ENCODE results near the gene TECTA.

Gene TECTA

GRCh38 chr11:121122328-121122727, 21.3 kb downstream of the TECTA start:
- DNase-seq: no peak
- in situ Hi-C loops (cut with MboI; ENCODE audit: low pct_unique_long_range_greater_than_20kb, low sequenced_read_pairs): no loop called here

DNA sequence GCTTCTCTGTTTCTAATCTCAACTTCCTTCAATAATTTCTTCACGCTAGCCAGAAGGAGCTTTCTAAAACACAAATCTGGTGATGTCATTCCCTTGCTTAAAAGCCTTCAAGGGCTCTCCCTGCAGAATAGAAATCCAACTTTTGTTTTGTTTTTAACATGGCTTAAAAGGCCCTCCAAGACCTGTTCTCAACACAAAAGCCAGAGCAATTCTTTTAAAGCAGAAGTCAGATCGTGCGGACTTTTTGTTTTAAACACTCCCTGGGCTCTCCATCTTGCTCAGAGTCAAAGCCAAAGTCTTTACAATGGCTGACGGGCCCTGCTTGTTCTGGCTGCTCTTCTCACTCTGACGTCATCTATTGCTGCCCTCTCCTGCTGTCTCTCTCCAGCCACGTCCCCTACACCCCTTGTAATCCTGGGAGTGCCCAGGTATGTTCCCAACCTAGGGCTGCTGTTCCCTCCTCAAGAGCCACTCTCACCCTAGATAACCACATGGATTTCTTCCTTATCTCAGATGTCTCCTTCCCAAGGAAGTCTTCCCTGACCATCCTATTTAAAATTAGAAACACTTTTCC, 22.5 kb downstream of the TECTA start:
- in situ Hi-C loops (cut with MboI; ENCODE audit: low pct_unique_long_range_greater_than_20kb, low sequenced_read_pairs): no loop called here

DNA sequence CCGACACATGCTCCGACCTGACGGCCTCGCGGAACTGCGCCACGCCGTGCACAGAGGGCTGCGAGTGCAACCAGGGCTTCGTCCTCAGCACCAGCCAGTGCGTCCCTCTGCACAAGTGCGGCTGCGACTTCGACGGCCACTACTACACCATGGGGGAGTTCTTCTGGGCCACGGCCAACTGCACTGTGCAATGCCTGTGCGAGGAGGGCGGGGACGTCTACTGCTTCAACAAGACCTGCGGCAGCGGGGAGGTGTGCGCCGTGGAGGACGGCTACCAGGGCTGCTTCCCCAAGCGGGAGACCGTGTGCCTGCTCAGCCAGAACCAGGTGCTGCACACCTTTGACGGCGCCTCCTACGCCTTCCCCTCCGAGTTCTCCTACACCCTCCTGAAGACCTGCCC, 26.8 kb downstream of the TECTA start:
- DNase-seq: no peak

More for the DNA sequence above, 22.5 kb downstream of the TECTA start:
- no peak for DNase-seq

GRCh38 chr11:121129362-121130340, 28.6 kb downstream of the TECTA start:
- in situ Hi-C loops (cut with MboI; ENCODE audit: low pct_unique_long_range_greater_than_20kb, low sequenced_read_pairs): no loop called here
- no peak for DNase-seq

More for the DNA sequence above, 26.8 kb downstream of the TECTA start:
- in situ Hi-C loops (cut with MboI; ENCODE audit: low pct_unique_long_range_greater_than_20kb, low sequenced_read_pairs): no loop called here

- in situ Hi-C loops (cut with MboI; ENCODE audit: low pct_unique_long_range_greater_than_20kb, low sequenced_read_pairs): no loop called here
- no peak for DNase-seq
Observed at GRCh38 chr11:121131656-121132055, 30.6 kb downstream of the TECTA start.

DNA sequence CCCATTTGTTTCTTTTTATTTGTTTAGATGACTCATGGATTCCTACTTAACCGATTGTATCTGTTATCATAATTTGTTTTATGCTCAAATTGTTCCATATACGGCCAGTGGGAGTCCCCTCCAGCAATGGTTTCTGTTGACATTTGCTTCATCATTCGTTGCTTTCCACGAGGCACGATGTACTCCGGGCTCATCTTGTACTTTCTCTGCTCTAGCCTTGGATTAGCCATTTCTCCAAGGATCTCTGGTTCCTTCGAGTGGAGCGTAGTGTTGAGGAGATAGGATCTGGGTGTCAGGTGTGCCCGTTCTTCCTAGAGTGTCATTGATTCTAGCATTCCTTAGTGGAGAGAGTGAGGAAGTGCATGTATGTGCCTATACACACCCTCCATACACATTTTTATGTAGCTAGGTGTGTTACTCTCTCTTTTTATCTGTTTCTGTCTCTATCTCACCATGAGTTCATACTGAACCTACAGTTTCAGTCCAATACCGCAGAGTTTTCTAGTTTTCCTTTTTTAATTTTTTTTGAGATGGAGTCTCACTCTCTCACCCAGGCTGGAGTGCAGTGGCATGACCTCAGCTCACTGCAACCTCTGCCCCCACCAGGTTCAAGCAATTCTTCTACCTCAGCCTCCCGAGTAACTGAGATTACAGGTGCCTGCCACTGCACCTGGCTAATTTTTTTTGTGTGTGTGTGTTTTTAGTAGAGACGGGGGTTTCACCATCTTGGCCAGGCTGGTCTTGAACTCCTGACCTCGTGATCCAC, 31.4 kb downstream of the TECTA start:
- in situ Hi-C loops (cut with MboI; ENCODE audit: low pct_unique_long_range_greater_than_20kb, low sequenced_read_pairs): no loop called here
- DNase-seq: no peak

- in situ Hi-C loops (cut with MboI; ENCODE audit: low pct_unique_long_range_greater_than_20kb, low sequenced_read_pairs): no loop called here
- DNase-seq: no peak
Observed at GRCh38 chr11:121134741-121135312, 33.8 kb downstream of the TECTA start.

GRCh38 chr11:121137005-121137404, 36.0 kb downstream of the TECTA start:
- in situ Hi-C loops (cut with MboI; ENCODE audit: low pct_unique_long_range_greater_than_20kb, low sequenced_read_pairs): no loop called here
- DNase-seq: no peak

DNA sequence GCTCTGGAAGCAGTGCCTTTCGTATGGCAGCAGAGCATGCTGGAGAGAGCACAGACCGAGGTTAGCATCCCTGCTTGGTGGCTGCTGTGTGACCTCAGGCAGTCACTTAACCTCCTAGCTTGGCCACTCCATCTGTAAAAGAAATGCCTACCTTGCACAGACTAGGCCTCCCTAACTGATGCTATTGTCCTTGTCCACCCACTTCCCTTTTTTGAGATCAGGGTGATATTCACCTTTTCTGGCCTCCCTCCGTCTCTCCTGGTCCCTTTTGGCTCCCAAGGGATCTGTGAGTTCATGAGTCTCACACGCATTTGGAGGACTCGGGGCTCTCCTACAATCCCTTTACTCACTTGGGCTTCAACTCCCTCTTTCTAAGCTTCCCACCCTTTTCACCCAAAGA, 37.2 kb downstream of the TECTA start:
- DNase-seq: no peak

GRCh38 chr11:121140369-121140768, 39.3 kb downstream of the TECTA start:
- DNase-seq: no peak
- in situ Hi-C loops (cut with MboI; ENCODE audit: low pct_unique_long_range_greater_than_20kb, low sequenced_read_pairs): no loop called here

More for the DNA sequence above, 37.2 kb downstream of the TECTA start:
- in situ Hi-C loops (cut with MboI; ENCODE audit: low pct_unique_long_range_greater_than_20kb, low sequenced_read_pairs): no loop called here

GRCh38 chr11:121141066-121141465, 40.0 kb downstream of the TECTA start:
- DNase-seq: no peak
- in situ Hi-C loops (cut with MboI; ENCODE audit: low pct_unique_long_range_greater_than_20kb, low sequenced_read_pairs): no loop called here

DNA sequence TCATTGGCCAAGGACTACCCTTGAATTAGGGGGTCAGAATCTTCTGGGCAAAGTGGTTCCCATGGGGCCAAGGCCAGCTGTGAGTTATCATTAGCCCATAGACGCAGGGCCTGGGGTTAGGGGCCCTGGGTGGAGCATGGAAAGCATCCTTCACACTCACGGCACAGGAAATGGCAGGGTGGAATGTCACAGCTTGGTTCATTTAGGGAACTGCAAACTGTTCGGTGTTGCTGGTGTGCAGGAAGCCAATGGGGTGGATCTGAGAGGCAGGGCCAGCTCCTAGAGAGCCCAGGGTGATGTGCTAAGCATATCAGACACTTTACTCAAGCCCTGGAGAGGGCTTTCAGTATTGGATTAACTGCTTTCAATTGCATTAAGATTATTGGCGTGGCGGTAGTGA, 42.9 kb downstream of the TECTA start:
- DNase-seq: no peak
- in situ Hi-C loops (cut with MboI; ENCODE audit: low pct_unique_long_range_greater_than_20kb, low sequenced_read_pairs): no loop called here

- no peak for DNase-seq
- in situ Hi-C loops (cut with MboI; ENCODE audit: low pct_unique_long_range_greater_than_20kb, low sequenced_read_pairs): no loop called here
Observed at GRCh38 chr11:121144723-121145122, 43.7 kb downstream of the TECTA start.

GRCh38 chr11:121145826-121146225, 44.8 kb downstream of the TECTA start:
- no peak for DNase-seq
- in situ Hi-C loops (cut with MboI; ENCODE audit: low pct_unique_long_range_greater_than_20kb, low sequenced_read_pairs): no loop called here

- in situ Hi-C loops (cut with MboI; ENCODE audit: low pct_unique_long_range_greater_than_20kb, low sequenced_read_pairs): no loop called here
Observed at GRCh38 chr11:121149116-121149515, 48.1 kb downstream of the TECTA start.

GRCh38 chr11:121151207-121151688, 50.2 kb downstream of the TECTA start:
- no peak for DNase-seq
- in situ Hi-C loops (cut with MboI; ENCODE audit: low pct_unique_long_range_greater_than_20kb, low sequenced_read_pairs): no loop called here

More at GRCh38 chr11:121149116-121149515, 48.1 kb downstream of the TECTA start:
- DNase-seq: no peak

- no peak for DNase-seq
- in situ Hi-C loops (cut with MboI; ENCODE audit: low pct_unique_long_range_greater_than_20kb, low sequenced_read_pairs): no loop called here
Observed at GRCh38 chr11:121152764-121153163, 51.7 kb downstream of the TECTA start.

DNA sequence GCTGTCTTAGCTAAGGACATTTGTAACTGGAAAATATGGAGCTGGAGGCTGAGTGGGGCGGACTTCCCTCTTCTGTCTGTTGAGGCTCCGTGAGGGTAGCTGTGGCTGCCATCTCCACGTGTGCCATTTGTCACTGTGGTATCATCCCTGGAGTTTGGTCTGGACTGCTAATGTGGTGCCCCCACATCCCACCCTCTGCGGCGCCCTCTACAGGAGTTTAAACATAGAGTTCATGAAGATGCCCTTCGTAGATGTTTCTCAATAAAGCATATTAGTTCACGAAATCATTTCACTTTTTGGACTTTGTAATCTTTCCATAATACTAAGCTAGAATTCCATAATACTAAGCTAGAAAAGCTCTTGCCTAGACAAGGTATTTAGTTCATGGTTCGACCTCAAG, 52.4 kb downstream of the TECTA start:
- in situ Hi-C loops (cut with MboI; ENCODE audit: low pct_unique_long_range_greater_than_20kb, low sequenced_read_pairs): no loop called here

More for the DNA sequence above, 52.4 kb downstream of the TECTA start:
- no peak for DNase-seq
